Thymus (tissue), 11 donors: ENCODE data around the gene R3HDM4. TPM values are rescaled to one million over a fixed set of nuclear protein-coding genes. Genes with fewer than 3 reads are reported as not detected.

Source experiments
- DNase-seq, 9 donors: peaks; one replicate each; pipeline ENCODE4 v3.0.0-alpha.2; 2013; ENCODE audit warnings: low spot score in 9 of 9, low read depth in 6 of 9, missing footprints in 1 of 9
- H3K27ac ChIP-seq, 2 donors: one replicate each; pipeline ENCODE4 v1.5.1; 2013; ENCODE audit warnings: control low read depth in 1 of 2, low read depth in 1 of 2, low read length in 1 of 2, mild to moderate bottlenecking in 1 of 2, moderate library complexity in 1 of 2
- H3K27me3 ChIP-seq, 2 donors: one replicate each; pipeline ENCODE4 v1.5.1; 2013; ENCODE audit warnings: low read length in 1 of 2; ENCODE audit not compliant: control insufficient read depth in 2 of 2, insufficient read depth in 1 of 2
- H3K36me3 ChIP-seq, 2 donors: one replicate each; pipeline ENCODE4 v1.5.1; 2013; ENCODE audit warnings: low read length in 1 of 2, mild to moderate bottlenecking in 1 of 2, moderate library complexity in 1 of 2; ENCODE audit not compliant: control insufficient read depth in 2 of 2, insufficient read depth in 2 of 2
- H3K4me1 ChIP-seq, 2 donors: one replicate each; pipeline ENCODE4 v1.5.1; 2013; ENCODE audit warnings: low read length in 2 of 2; ENCODE audit not compliant: control insufficient read depth in 2 of 2, insufficient read depth in 2 of 2
- H3K4me3 ChIP-seq, 2 donors: one replicate each; pipeline ENCODE4 v1.5.1; 2013; ENCODE audit warnings: low read length in 2 of 2, control low read depth in 1 of 2, mild to moderate bottlenecking in 1 of 2
- H3K9me3 ChIP-seq, 2 donors: one replicate each; pipeline ENCODE4 v1.5.1; 2013; ENCODE audit warnings: low read length in 1 of 2, mild to moderate bottlenecking in 1 of 2; ENCODE audit not compliant: control insufficient read depth in 2 of 2, insufficient read depth in 1 of 2
- WGBS: extraction: QIAGEN DNeasy Blood & Tissue Kit; methylation state at CpG from one replicate; pipeline ENCODE4 v1.1.7; 2013; 5-methylcytosine and 5-hydroxymethylcytosine counted together
- polyA plus RNA-seq: library from polyadenylated mRNA; stranded (reverse); fragments of 200-250 nt; gene quantifications from one replicate; pipeline ENCODE4 v1.2.3, GENCODE V29; 2013
- total RNA-seq: library from RNA; stranded (reverse); fragments of 120-200 nt; gene quantifications from one replicate; pipeline ENCODE4 v1.2.4, GENCODE V29; 2013
- donor health status: healthy.

The R3HDM4 gene
- total and polyA plus RNA-seq, 2 donors: 25.7 to 102 TPM

- DNase-seq: no peak
- H3K4me3 ChIP-seq: no peak overlapping the region
- peaks cover 0 to 6% of the 10 kb centered on the region in 2 donors for H3K27me3 ChIP-seq
- H3K4me1 ChIP-seq: peaks cover 0 to 11% of the 10 kb centered on the region in 2 donors
- no peak overlapping the region for H3K27ac ChIP-seq
- no peaks in the 10 kb centered on the region for H3K9me3 ChIP-seq
- peaks cover 34 to 52% of the 10 kb centered on the region in 2 donors for H3K36me3 ChIP-seq
- 95% methylated on average over 34 of the region's 34 CpGs for WGBS
These were observed 44.4 kb downstream of the R3HDM4 start for GRCh38 chr19:868458-869244.

- H3K36me3 ChIP-seq: peaks cover 31 to 48% of the 10 kb centered on the region in 2 donors
- H3K27ac ChIP-seq: no peak overlapping the region
- H3K27me3 ChIP-seq: peaks cover 5 to 13% of the 10 kb centered on the region in 2 donors
- H3K9me3 ChIP-seq: peaks cover 0 to 4% of the 10 kb centered on the region in 2 donors
- no peak for DNase-seq
- no peak overlapping the region for H3K4me3 ChIP-seq
- peaks cover 2 to 18% of the 10 kb centered on the region in 2 donors for H3K4me1 ChIP-seq
- WGBS: 99% methylated on average over 39 of the region's 39 CpGs
These were observed 45.1 kb downstream of the R3HDM4 start for GRCh38 chr19:867855-868457.

- Histone ChIP-seq H3K4me3 (no peak overlapping the region), H3K27ac (no peak overlapping the region), H3K9me3 (peaks cover 0 to 10% of the 10 kb centered on the region in 2 donors), H3K27me3 (peaks cover 7 to 19% of the 10 kb centered on the region in 2 donors), H3K36me3 (peaks cover 31 to 48% of the 10 kb centered on the region in 2 donors), H3K4me1 (peaks cover 7 to 22% of the 10 kb centered on the region in 2 donors)
- DNase-seq: no peak
- 95% methylated on average over 16 of the region's 16 CpGs for WGBS
These were observed 45.7 kb downstream of the R3HDM4 start for GRCh38 chr19:867301-867793.

GRCh38 chr19:866769-867300 is 46.2 kb downstream of the R3HDM4 start:
- Histone ChIP-seq H3K4me1 (peaks cover 7 to 20% of the 10 kb centered on the region in 2 donors), H3K36me3 (peaks cover 31 to 44% of the 10 kb centered on the region in 2 donors), H3K27ac (no peak overlapping the region), H3K9me3 (peaks cover 0 to 11% of the 10 kb centered on the region in 2 donors), H3K27me3 (peaks cover 11 to 24% of the 10 kb centered on the region in 2 donors), H3K4me3 (no peak overlapping the region)
- DNase-seq: no peak
- WGBS: 93% methylated on average over 38 of the region's 38 CpGs

GRCh38 chr19:863315-863620 is 49.8 kb downstream of the R3HDM4 start:
- Histone ChIP-seq H3K4me1 (peaks cover 9 to 17% of the 10 kb centered on the region in 2 donors), H3K36me3 (peaks cover 13% of the 10 kb centered on the region in 2 donors), H3K4me3 (no peak overlapping the region), H3K27ac (no peak overlapping the region), H3K9me3 (peaks cover 2 to 18% of the 10 kb centered on the region in 2 donors), H3K27me3 (peaks cover 43 to 60% of the 10 kb centered on the region in 2 donors)
- 73% methylated on average over 7 of the region's 7 CpGs for WGBS
- DNase-seq: no peak

GRCh38 chr19:862581-863314 is 50.3 kb downstream of the R3HDM4 start:
- peaks cover 8% of the 10 kb centered on the region in 2 donors for H3K36me3 ChIP-seq
- H3K27me3 ChIP-seq: peaks cover 43 to 65% of the 10 kb centered on the region in 2 donors
- DNase-seq: peak in 3 of 9 donors; percentile 37 to 56 (median 40)
- H3K9me3 ChIP-seq: peaks cover 2 to 18% of the 10 kb centered on the region in 2 donors
- no peak overlapping the region for H3K27ac ChIP-seq
- H3K4me1 ChIP-seq: peaks cover 9 to 17% of the 10 kb centered on the region in 2 donors
- H3K4me3 ChIP-seq: peak overlapping the region in 1 of 2 donors; percentile 25
- WGBS: 7% methylated on average over 48 of the region's 48 CpGs

GRCh38 chr19:861756-862580 is 51.1 kb downstream of the R3HDM4 start:
- no peak overlapping the region for H3K27ac ChIP-seq
- H3K4me1 ChIP-seq: peaks cover 9 to 17% of the 10 kb centered on the region in 2 donors
- H3K4me3 ChIP-seq: no peak overlapping the region
- peaks cover 2 to 18% of the 10 kb centered on the region in 2 donors for H3K9me3 ChIP-seq
- H3K36me3 ChIP-seq: peaks cover 0 to 1% of the 10 kb centered on the region in 2 donors
- H3K27me3 ChIP-seq: peaks cover 43 to 70% of the 10 kb centered on the region in 2 donors
- peak in 3 of 9 donors; percentile 18 to 35 (median 35) for DNase-seq
- WGBS: 22% methylated on average over 60 of the region's 60 CpGs

GRCh38 chr19:861141-861755 is 51.8 kb downstream of the R3HDM4 start:
- peaks cover 9 to 17% of the 10 kb centered on the region in 2 donors for H3K4me1 ChIP-seq
- peaks cover 2 to 18% of the 10 kb centered on the region in 2 donors for H3K9me3 ChIP-seq
- H3K27me3 ChIP-seq: peaks cover 43 to 70% of the 10 kb centered on the region in 2 donors
- no peak overlapping the region for H3K27ac ChIP-seq
- WGBS: 67% methylated on average over 35 of the region's 35 CpGs
- no peak for DNase-seq
- no peak overlapping the region for H3K4me3 ChIP-seq
- no peaks in the 10 kb centered on the region for H3K36me3 ChIP-seq
